Measurements from ENCODE around the gene CXCL3. TPM values are rescaled to one million over a fixed set of nuclear protein-coding genes. Genes with fewer than 3 reads are reported as not detected.

CXCL3 gene
- total RNA-seq, 1 experiment from 2014 or later, result 1.9 TPM

DNA sequence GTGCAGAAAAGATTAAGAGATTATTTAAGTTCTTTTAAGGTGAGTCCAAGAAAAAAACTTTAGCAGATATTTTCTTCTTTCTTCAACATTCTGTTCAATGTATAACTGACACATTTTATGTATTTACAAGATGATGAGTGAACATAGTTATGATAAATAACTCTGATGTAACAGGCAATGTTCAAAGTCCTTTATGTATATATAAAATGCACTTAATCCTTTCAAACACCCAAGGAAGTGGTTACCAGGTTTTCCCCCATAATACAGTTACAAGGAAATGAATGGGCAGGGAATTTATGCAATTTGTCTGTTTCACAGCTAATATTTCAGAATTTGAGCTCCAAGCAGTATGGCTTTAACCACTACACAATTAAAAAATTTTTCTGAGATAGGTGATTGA, 8.2 kb downstream of the CXCL3 start:
- Histone ChIP-seq H2AFZ (ENCODE audit: low read depth, low read length, poor library complexity, severe bottlenecking) (no peak overlapping the region), H3K4me1 (ENCODE audit: control insufficient read depth in 1 of 2, insufficient read depth in 2 of 2, low read length in 2 of 2) (no peaks in the 10 kb centered on the region), H3K27me3 (ENCODE audit: insufficient read depth, low read length) (no peaks in the 10 kb centered on the region), H3K79me2 (ENCODE audit: insufficient read depth, low read length) (no peaks in the 10 kb centered on the region), H4K20me1 (ENCODE audit: insufficient read depth) (no peaks in the 10 kb centered on the region), H3K4me3 (replicated peaks in 1 of 2; ENCODE audit: low read depth in 1 of 2, low read length in 2 of 2) (no peak overlapping the region), H3K9ac (ENCODE audit: low read length) (no peak overlapping the region), H3K9me3 (ENCODE audit: control insufficient read depth in 1 of 2, insufficient read depth in 1 of 2, low read depth in 1 of 2, low read length in 2 of 2) (no peaks in the 10 kb centered on the region), H3K27ac (ENCODE audit: low read depth, low read length) (no peak overlapping the region), H3K36me3 (ENCODE audit: control insufficient read depth in 1 of 2, insufficient read depth in 2 of 2, low read length in 2 of 2) (no peaks in the 10 kb centered on the region), H3K4me2 (ENCODE audit: low read length) (no peak overlapping the region), H3K9me2 (ENCODE audit: insufficient read depth) (no peaks in the 10 kb centered on the region)
- CTCF ChIA-PET, result no interaction called here
- TF ChIP-seq ZFX (IDR thresholded peaks at IDR 0.05), result no peak
- TF ChIP-seq SRF (IDR thresholded peaks at IDR 0.05; ENCODE audit: low read depth), result no peak
- TF ChIP-seq FOSL1 (IDR thresholded peaks at IDR 0.05; ENCODE audit: low read depth), result no peak
- TF ChIP-seq SP1 (IDR thresholded peaks at IDR 0.05; ENCODE audit: low read depth), result no peak
- TF ChIP-seq, protein P1, sequence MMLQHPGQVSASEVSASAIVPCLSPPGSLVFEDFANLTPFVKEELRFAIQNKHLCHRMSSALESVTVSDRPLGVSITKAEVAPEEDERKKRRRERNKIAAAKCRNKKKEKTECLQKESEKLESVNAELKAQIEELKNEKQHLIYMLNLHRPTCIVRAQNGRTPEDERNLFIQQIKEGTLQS (IDR thresholded peaks at IDR 0.05), result no peak
- TF ChIP-seq EZH2phosphoT487 (IDR thresholded peaks at IDR 0.05; ENCODE audit: borderline replicate concordance), result no peak
- TF ChIP-seq, protein P2, sequence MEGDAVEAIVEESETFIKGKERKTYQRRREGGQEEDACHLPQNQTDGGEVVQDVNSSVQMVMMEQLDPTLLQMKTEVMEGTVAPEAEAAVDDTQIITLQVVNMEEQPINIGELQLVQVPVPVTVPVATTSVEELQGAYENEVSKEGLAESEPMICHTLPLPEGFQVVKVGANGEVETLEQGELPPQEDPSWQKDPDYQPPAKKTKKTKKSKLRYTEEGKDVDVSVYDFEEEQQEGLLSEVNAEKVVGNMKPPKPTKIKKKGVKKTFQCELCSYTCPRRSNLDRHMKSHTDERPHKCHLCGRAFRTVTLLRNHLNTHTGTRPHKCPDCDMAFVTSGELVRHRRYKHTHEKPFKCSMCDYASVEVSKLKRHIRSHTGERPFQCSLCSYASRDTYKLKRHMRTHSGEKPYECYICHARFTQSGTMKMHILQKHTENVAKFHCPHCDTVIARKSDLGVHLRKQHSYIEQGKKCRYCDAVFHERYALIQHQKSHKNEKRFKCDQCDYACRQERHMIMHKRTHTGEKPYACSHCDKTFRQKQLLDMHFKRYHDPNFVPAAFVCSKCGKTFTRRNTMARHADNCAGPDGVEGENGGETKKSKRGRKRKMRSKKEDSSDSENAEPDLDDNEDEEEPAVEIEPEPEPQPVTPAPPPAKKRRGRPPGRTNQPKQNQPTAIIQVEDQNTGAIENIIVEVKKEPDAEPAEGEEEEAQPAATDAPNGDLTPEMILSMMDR (IDR thresholded peaks at IDR 0.05 in 2 of 3, conservative IDR thresholded peaks at IDR 0.05 in 1 of 3; ENCODE audit: borderline replicate concordance in 1 of 3, insufficient read depth in 1 of 3, low read depth in 2 of 3, low read length in 2 of 3), result no peak
- TF ChIP-seq TCF7L2 (IDR thresholded peaks at IDR 0.05; ENCODE audit: borderline replicate concordance, extremely low read depth, insufficient read depth, insufficient read length), result no peak
- no peak for TF ChIP-seq ELF1 (IDR thresholded peaks at IDR 0.05; ENCODE audit: borderline replicate concordance, low read depth)
- no peak for TF ChIP-seq CEBPB (IDR thresholded peaks at IDR 0.05; ENCODE audit: low read depth)
- TF ChIP-seq YY1 (IDR thresholded peaks at IDR 0.05; ENCODE audit: extremely low read depth, insufficient replicate concordance, low read depth, low read length), result no peak
- TF ChIP-seq CBX3 (IDR thresholded peaks at IDR 0.05; ENCODE audit: low read depth), result no peak
- TF ChIP-seq POLR2A (IDR thresholded peaks at IDR 0.05; ENCODE audit: borderline replicate concordance, extremely low read depth, insufficient read depth, insufficient read length), result no peak
- TF ChIP-seq EZH2 (IDR thresholded peaks at IDR 0.05), result no peak
- DNase-seq (ENCODE audit: low read depth, low spot score) (no peak), ATAC-seq (no peak)
- POLR2A ChIA-PET, result no interaction called here
- RAD21 ChIA-PET (ENCODE audit: low non-redundant PET in 1 of 2, low total read pairs in 2 of 2, uncharacterized antibody in 2 of 2, unreplicated experiment in 2 of 2), result no interaction called here
- intact Hi-C loops (cut with micrococcal nuclease), result loop anchor here (10.0 kb wide), 2 partner anchors 285 to 355 kb away; no protein-coding TSS in a partner anchor
- BruUV-seq (replicated peaks), result no TSS peak

Measured in HCT116 (cell line).